AG09309 (cell line): ENCODE data around the gene PPP1R1C.

ENCODE experiments used
- DNase-seq: peaks from one replicate; pipeline ENCODE4 v3.0.0-alpha.2; 2010; ENCODE audit warnings: low read depth
- H3K4me3 ChIP-seq: 2 replicates; pipeline ENCODE4 v1.5.1; 2011; ENCODE audit warnings: mild to moderate bottlenecking, low read depth, low read length, moderate library complexity; ENCODE audit not compliant: control insufficient read depth
- TF ChIP-seq, protein P1 (sequence below): IDR thresholded peaks from 2 replicates; pipeline ENCODE4 v1.5.1; 2011; ENCODE audit warnings: mild to moderate bottlenecking, low read depth, low read length, inconsistent platforms; ENCODE audit not compliant: insufficient read depth, control insufficient read depth; ENCODE audit errors: missing control alignments

Gene PPP1R1C, protein sequence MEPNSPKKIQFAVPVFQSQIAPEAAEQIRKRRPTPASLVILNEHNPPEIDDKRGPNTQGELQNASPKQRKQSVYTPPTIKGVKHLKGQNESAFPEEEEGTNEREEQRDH

DNA sequence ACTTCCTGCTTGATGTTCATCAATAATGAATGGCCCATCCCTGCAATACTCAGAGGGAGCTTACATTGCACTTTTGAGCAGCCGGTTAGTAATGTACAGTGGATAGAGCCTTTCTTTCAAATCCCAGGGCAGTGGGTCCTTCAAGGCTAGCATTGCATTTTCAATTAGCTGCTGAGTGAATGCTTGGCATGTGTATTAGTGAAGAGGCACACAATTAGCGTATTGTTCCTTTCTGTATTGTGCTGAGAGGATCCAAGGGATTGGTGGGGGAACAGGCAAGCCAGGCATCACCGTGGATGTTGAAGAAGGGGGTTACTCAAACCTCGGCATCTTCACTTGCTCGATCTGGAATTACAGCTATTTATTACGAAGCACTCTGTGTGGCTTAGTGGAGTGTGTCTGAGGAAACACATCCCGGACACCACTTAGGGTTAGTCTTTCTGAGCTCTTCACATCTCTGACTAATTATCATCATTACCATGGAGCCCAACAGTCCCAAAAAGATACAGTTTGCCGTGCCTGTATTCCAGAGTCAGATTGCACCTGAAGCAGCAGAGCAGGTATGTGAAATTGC is at the start of gene PPP1R1C:
PPP1R1C (plus strand) TSS at position 222 of the 574 bp plus-strand sequence; CDS start at position 480, 258 bp downstream.
- no peak for DNase-seq
- TF ChIP-seq, protein P1, sequence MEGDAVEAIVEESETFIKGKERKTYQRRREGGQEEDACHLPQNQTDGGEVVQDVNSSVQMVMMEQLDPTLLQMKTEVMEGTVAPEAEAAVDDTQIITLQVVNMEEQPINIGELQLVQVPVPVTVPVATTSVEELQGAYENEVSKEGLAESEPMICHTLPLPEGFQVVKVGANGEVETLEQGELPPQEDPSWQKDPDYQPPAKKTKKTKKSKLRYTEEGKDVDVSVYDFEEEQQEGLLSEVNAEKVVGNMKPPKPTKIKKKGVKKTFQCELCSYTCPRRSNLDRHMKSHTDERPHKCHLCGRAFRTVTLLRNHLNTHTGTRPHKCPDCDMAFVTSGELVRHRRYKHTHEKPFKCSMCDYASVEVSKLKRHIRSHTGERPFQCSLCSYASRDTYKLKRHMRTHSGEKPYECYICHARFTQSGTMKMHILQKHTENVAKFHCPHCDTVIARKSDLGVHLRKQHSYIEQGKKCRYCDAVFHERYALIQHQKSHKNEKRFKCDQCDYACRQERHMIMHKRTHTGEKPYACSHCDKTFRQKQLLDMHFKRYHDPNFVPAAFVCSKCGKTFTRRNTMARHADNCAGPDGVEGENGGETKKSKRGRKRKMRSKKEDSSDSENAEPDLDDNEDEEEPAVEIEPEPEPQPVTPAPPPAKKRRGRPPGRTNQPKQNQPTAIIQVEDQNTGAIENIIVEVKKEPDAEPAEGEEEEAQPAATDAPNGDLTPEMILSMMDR = no peak
- no peak within 1 kb of the TSS for H3K4me3 ChIP-seq

DNA sequence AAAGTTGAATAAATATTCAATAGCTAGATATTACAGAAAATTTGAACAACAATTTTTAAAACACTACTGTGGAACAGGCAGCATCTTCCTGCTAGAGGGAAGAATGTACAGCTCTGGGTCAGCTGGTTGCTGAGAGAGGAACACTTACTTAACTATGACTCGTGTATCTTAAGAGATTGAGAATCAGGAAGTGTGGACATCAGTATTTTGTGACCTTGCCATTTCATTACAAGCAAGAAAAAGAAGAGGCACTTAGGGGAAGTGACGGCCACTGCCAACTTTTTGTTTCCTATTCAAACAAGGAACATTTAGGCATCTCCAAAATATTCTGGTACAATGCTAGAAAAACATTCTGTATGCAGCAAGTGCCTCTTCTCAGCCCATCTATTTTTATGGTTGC is 48.2 kb upstream of the PPP1R1C start:
- TF ChIP-seq, protein P1 = no peak
- no peak overlapping the region for H3K4me3 ChIP-seq
- peak; percentile 20 for DNase-seq

DNA sequence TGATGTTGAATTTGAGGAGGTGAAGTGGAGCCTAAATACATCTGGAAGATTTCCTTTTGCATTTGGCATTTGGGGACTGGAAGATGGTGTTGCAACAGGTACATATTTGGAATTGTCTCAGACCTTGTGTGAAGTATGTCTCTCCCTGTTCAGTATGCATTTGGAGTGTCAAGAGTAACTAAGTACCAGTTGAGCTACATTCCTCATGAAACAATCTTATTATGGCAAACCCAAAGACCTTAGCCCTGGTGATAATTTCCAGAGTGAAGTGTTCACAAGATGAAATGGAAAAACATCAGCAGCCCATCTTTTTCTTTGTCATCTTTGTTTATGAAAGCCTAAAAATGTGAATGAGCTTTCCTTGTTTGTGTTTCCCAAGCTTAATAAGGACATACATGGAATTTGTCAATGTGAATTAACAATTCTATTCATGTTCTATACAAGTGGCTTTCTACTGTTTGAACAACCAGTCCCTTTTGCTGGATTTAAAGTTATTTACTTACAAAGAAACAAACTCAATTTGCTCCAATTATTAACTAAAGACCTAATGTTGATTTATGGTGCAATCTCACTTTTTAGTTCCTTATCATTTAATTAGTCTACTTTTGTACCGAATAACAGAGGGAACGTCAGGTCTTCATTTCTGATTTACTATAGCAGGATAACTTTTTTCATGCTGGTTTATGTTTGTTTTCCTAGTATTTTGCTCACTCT is 42.1 kb upstream of the PPP1R1C start:
- no peak overlapping the region for H3K4me3 ChIP-seq
- DNase-seq = no peak
- TF ChIP-seq, protein P1 = no peak

DNA sequence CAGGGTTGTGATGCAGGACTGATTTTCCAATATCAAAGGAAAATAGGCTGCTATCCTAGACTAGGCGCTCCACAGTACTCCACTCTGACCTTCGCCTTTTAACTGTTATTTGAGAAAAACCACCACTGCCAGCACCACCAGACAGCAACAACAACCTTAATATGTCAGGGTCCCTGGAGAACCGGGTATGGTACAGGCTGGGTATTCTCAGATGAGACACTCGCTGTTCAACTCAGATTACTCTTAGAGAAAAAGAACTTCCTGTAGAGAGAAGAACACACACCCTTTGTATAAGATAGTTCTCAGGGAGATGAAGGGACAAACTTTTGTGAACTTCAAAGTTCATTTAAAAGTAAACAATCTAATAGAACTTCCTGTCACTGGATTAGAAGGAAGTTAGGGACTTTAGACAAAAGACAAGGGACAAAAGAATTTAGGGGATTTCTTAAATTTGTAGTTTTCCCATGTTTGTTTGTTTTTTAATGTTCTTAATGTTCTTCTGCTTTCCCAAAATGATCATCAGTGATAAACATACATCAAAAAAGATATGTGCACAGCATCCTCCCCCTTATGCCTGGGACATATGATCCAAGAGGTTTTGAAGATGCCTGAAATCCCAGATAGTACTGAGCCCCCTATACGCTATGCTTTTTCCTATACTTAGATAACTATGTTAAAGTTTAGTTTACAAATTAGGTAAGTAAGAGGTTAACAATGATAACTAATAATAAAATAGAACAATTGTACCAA is 41.3 kb upstream of the PPP1R1C start:
- TF ChIP-seq, protein P1 = no peak
- no peak for DNase-seq
- H3K4me3 ChIP-seq = no peak overlapping the region

DNA sequence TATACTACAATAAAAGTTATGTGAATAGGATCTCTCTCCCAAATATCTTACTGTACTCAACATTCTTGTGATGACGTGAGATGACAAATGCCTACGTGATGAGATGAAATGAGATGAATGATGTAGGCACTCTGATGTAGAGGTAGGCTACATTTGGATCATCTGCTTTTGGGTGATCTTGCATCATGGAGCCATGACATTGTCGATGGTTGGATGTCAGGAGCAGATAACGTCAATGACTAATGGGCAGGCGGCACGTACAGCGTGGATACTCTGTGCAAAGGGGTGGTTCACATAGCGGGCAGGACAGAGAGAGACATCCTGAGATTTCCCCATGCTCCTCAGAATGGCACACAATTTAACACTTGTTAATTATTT is 40.8 kb upstream of the PPP1R1C start:
- no peak for DNase-seq
- TF ChIP-seq, protein P1 = no peak
- H3K4me3 ChIP-seq = no peak overlapping the region

DNA sequence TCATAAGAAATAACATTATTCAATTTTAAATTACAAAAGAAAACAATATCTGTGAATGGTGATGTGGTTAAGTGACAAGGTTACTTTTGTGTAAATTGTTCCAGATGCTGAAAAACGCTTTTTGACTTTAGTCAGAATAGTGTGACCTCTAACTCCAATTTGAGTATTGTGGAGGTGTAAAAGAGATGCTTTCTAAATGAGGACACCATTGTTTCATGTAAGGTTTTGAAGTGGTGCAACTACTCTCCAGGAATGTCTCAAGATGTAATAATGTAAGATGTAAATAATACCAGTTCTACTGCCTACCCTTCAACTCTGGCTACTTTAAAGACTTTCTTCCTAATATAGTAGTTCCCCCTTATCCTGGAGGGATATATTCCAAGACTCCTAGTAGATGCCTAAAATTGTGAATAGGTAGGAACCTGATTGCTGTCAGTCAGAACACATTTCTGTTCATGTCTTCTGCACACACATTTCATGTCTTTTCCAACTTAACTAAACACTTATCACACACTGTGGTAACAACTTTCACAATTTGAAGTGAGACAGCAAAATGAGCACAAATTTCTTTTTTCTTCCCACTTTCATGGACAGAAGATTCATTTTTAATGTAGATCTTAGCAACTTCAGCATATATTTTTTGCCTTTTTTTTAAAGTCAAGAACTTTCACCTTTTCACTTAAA is 39.1 kb upstream of the PPP1R1C start:
- TF ChIP-seq, protein P1 = no peak
- no peak for DNase-seq
- H3K4me3 ChIP-seq = no peak overlapping the region
